Activated T-helper 1 cell treated with Interleukin-2 at 50 U/mL for 16 hours (primary cell): Measurements from ENCODE around the gene C2CD4C.
"Not testable (repeated sequence)": the region's sequence is repeated elsewhere in the genome, so short reads cannot be mapped to it uniquely, and the experiment has no call there.

Experiments
- DNase-seq: peaks from one replicate; pipeline ENCODE4 v3.0.0-alpha.2; 2020; ENCODE audit warnings: low read depth

C2CD4C gene

GRCh38 chr19:398719-399118 lies 10.2 kb downstream of the C2CD4C start:
- no peak for DNase-seq

DNA sequence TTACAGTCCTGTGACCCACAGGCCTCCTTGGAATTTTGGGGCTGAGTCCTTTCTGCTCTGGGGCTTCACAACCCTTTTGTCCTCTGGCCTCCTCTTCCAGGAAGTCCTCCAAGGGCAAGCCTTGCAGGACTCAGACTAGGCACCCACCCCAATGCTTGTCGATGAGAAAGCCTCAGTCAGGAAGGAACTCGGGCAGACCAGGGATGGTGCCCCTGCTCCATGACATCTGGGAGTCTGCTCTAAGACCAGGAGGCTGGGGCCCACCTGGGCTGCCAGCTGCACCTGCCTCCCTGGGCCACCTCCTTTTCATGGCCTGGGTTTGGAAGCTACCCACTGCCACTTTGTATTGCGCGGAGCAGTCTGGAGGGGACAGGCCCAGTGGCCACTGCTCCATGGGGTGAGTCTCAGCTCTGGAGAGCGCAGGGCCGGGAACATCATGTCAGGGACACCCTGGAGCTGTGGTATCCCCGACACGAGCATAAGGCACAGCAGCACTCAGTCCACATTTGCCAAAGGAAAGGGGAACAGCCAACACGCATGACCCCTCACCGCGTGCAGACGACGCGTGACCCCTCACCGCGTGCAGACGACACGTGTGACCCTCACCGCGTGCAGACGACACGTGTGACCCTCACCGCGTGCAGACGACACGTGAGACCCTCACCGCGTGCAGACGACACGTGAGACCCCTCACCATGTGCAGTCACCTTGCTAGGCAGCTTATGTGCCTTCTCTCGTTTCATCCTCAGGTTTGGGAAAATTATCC lies 10.8 kb downstream of the C2CD4C start:
- DNase-seq: no peak

DNA sequence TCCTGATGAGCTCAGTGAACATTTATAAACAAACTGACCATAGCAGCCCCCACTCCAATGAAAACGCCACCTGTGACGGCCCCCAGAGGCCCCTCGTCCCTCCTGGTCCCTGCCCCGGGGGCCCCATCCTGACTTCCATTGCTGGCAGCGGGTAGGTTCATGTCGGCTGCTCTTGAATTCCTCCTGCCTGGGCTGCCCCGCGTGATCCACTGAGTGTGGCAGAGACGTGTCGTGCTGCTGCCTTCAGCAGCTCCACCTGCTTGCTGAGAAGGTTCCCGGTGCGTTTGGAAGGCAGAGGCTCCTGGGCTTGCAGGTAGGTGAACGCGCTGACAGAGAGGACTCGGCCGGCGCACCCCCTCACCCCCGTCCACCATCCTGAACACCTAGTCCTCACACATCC lies 11.6 kb downstream of the C2CD4C start:
- DNase-seq: no peak

- no peak for DNase-seq
Measured at GRCh38 chr19:395467-395866, 13.5 kb downstream of the C2CD4C start.

DNA sequence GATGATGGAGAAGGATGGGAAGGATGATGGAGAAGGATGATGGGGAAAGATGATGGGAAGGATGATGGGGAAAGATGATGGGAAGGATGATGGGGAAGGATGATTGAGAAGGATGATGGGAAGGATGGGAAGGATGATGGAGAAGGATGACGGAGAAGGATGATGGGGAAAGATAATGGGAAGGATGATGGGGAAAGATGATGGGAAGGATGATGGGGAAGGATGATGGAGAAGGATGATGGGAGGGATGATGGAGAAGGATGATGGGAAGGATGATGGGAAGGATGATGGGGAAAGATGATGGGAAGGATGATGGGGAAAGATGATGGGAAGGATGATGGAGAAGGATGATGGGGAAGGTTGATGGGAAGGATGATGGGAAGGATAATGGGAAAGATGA lies 14.1 kb downstream of the C2CD4C start:
- DNase-seq: not testable (repeated sequence)

DNA sequence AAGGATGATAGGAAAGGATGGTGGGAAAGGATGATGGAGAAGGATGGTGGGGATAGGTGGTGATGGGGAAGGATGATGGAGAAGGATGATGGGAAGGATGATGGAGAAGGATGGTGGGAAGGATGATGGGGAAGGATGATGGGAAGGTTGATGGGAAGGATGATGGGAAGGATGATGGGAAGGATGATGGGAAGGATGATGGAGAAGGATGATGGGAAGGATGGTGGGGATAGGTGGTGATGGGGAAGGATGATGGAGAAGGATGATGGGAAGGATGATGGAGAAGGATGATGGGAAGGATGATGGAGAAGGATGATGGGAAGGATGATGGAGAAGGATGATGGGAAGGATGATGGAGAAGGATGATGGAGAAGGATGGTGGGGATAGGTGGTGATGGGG lies 15.4 kb downstream of the C2CD4C start:
- DNase-seq: not testable (repeated sequence)

DNA sequence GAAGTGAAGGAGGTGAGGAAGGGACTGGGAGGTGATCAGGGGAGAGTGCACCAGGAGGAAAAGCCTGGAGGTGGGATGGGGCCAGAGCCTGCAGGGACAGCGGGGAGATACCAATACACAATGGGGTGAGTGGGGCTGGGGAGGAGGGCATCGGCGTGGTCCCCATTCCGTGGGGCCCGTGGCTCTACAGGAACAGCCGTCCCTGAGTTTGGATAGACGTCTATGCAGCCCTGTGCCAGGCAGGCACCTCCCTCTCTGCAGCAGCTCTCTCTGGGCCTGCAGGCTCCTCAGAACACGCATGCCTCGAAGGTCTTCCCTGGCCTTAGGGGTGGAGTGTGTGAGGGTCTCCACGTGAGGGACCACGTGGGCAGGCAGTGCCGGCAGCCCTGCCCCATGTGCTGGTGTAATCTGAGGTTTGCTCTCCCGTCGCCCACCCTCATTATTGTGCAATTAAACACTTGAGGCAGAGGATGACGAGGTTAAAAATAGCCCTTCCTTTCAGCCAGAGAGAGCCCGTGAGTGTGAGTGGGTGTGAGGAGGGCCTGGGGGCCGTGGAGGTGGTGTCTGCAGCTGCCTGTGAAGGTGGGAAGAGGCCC lies 16.5 kb downstream of the C2CD4C start:
- DNase-seq: no peak

DNA sequence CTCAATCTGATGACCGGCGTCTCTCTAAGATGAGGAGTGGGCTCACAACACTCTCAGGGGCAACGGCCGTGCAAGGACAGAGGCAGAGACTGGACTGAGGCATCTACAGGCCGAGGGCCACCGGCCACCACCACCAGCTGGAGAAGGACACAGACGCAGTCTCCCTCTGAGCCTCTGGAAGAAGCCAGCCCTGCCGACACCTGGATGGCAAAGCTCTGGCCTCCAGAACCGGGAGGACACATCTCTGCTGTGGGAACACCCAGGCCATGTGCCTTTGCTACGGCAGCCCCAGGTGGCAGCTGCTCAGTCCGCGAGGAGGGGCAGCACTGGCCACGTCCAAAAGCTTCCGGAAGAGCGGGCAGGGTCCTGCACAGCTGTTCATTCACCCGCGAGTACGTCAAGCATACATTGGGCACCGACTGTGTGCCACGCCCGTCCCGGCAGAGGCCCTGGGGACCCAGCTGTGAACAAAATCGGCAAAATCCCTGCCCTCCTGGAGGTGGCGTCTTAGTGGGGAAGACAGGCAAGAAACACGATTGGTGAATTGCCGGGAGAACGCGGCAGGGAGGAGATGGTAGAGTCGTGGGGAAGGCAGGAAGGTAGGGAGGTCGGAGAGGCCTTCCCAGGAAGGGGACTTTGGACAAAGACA lies 17.1 kb downstream of the C2CD4C start:
- no peak for DNase-seq

GRCh38 chr19:391207-391557 lies 17.8 kb downstream of the C2CD4C start:
- DNase-seq: no peak

GRCh38 chr19:390386-391206 lies 18.4 kb downstream of the C2CD4C start:
- no peak for DNase-seq

DNA sequence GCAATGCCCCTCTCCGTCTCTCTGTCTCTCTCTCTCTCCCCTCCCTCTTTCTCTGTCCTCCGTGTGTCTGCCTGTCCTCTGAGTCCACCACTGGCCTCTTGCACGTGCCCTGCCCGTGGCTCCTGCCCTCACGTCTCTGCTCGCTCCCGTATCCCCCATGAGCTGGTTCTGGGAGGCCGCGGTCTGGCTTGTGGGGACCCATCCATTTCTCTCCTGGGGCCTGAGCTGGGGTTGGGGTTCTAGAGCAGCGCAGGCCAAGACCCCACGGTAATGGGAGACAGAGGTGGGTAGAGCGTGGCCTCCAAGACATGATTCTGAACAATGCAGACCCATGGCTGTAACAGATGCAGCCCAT lies 19.0 kb downstream of the C2CD4C start:
- DNase-seq: no peak

- no peak for DNase-seq
Measured at GRCh38 chr19:389255-389934, 19.6 kb downstream of the C2CD4C start.

- no peak for DNase-seq
Measured at GRCh38 chr19:388691-389090, 20.3 kb downstream of the C2CD4C start.

GRCh38 chr19:387777-388176 lies 21.2 kb downstream of the C2CD4C start:
- no peak for DNase-seq

DNA sequence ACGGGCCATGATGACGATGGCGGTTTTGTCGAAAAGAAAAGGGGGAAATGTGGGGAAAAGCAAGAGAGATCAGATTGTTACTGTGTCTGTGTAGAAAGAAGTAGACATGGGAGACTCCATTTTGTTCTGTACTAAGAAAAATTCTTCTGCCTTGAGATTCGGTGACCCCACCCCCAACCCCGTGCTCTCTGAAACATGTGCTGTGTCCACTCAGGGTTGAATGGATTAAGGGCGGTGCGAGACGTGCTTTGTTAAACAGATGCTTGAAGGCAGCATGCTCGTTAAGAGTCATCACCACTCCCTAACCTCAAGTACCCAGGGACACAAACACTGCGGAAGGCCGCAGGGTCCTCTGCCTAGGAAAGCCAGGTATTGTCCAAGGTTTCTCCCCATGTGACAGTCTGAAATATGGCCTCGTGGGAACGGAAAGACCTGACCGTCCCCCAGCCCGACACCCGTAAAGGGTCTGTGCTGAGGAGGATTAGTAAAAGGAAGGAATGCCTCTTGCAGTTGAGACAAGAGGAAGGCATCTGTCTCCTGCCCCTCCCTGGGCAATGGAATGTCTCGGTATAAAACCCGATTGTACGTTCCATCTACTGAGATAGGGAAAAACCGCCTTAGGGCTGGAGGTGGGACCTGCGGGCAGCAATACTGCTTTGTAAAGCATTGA lies 22.2 kb downstream of the C2CD4C start:
- not testable (repeated sequence) for DNase-seq

GRCh38 chr19:386189-386588 lies 22.8 kb downstream of the C2CD4C start:
- DNase-seq: not testable (repeated sequence)

- no peak for DNase-seq
Measured at GRCh38 chr19:384799-385169, 24.2 kb downstream of the C2CD4C start.

- DNase-seq: no peak
Measured at GRCh38 chr19:383922-384798, 24.8 kb downstream of the C2CD4C start.

DNA sequence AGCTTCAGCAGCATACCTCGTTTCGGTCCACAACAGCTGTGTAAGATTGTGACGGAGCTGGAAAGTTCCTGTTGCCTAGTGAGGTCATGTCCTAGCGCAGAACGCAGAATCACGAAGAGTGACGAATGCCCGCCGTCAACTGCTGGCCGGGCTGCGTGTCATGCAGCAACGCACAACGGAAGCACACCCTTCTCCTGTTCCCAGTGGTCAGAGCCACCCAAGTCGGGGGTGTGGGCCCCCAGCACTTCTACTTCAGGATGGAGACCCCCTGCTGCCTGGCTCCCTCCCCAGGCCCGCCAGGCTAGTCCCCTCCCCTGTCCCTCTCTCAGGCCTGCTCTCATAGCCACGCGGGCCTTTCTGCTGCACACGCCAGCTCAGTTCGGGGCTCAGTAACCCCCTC lies 25.9 kb downstream of the C2CD4C start:
- no peak for DNase-seq

DNA sequence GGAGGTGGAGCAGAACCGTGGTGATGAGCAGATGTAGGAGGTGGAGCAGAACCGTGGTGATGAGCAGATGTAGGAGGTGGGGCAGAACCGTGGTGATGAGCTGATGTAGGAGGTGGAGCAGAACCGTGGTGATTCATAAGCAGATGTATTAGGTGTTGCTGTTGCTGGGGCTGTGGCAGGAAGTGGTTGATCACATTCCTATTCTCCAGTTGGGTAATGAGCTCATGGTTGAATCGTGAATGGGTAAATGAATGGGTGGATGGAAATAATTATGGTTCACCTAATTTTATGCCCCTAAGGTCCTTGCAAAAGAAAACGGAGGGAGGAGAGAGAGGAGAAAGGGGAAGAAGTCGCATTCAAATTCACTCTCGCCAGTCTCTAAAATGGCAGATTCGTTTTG lies 26.4 kb downstream of the C2CD4C start:
- not testable (repeated sequence) for DNase-seq

- not testable (repeated sequence) for DNase-seq
Measured at GRCh38 chr19:381901-382300, 27.0 kb downstream of the C2CD4C start.
